Suprapubic skin (tissue), 3 donors: ENCODE measurements around the gene CES2.
"Not testable (repeated sequence)": the region's sequence is repeated elsewhere in the genome, so short reads cannot be mapped to it uniquely, and the experiment has no call there.

Source experiments
- CTCF ChIP-seq, 2 donors: fragments of 200-600 bp in 1 of 2; fragments of 450-650 bp in 1 of 2; sonication (generic) in 1 of 2; IDR thresholded peaks; one replicate each; pipeline ENCODE4 v1.5.1; 2016 to 2019; ENCODE audit warnings: antibody characterized with exemption in 2 of 2, mild to moderate bottlenecking in 1 of 2, moderate library complexity in 1 of 2
- POLR2AphosphoS5 ChIP-seq, 3 donors: sonication (generic); formaldehyde crosslinking; IDR thresholded peaks; one replicate each; pipeline ENCODE4 v1.6.1; 2017; ENCODE audit warnings: antibody characterized with exemption in 3 of 3

- TF ChIP-seq CTCF, POLR2AphosphoS5 (IDR thresholded peaks at IDR 0.05): not testable (repeated sequence)
Observed at GRCh38 chr16:66955363-66956153, 20.2 kb downstream of the CES2 start.
